A549 (cell line): Measurements from ENCODE around the gene CBX3. TPM values are rescaled to one million over a fixed set of nuclear protein-coding genes. Genes with fewer than 3 reads are reported as not detected.
"Not testable (repeated sequence)": the region's sequence is repeated elsewhere in the genome, so short reads cannot be mapped to it uniquely, and the experiment has no call there.

ENCODE experiments used
- ATAC-seq, 2 experiments: fragments of 200-7000 bp in 1 of 2; fragments of >200 bp in 1 of 2; cut with Nextera tagmentation in 1 of 2; cut with Tn5 transposase in 1 of 2; 3 replicates each; pipeline versions ENCODE4 v1.8.0 to v1.9.1; 2018 to 2020; ENCODE audit warnings: mild to moderate bottlenecking in 1 of 2, moderate library complexity in 1 of 2
- CTCF ChIA-PET: fragments of 300-600 bp; sonication (Branson Sonifier 250); formaldehyde crosslinking; extraction: SDS; loops from one replicate; lab custom pipeline; 2021; ENCODE audit warnings: antibody characterized with exemption, inconsistent platforms; lab: Yijun Ruan, JAX
- POLR2A ChIA-PET: fragments of 350-600 bp; formaldehyde crosslinking; extraction: SDS; loops from one replicate; lab custom pipeline; 2021; ENCODE audit warnings: antibody characterized with exemption, inconsistent platforms; lab: Yijun Ruan, JAX
- DNase-seq, 2 experiments: peaks; one replicate each; pipeline versions ENCODE4 v3.0.0 to v3.0.0-alpha.2; 2011 to 2016; ENCODE audit warnings: low read depth in 1 of 2, low spot score in 1 of 2
- FAIRE-seq: peaks from 2 replicates; lab custom pipeline; 2011; peaks lifted over from hg19 to GRCh38; lab: Jason Lieb, UNC
- H3K27ac ChIP-seq, 2 experiments: fragments of >200 bp; sonication (Bioruptor Twin); formaldehyde crosslinking; 3 replicates each; pipeline ENCODE4 v1.5.1; 2016 to 2017
- H3K4me1 ChIP-seq: fragments of >200 bp; sonication (Bioruptor Twin); formaldehyde crosslinking; 3 replicates; pipeline ENCODE4 v1.6.1; 2016
- H3K4me2 ChIP-seq: fragments of >200 bp; sonication (Bioruptor Twin); formaldehyde crosslinking; 3 replicates; pipeline ENCODE4 v1.6.1; 2016
- H3K4me3 ChIP-seq: fragments of >200 bp; sonication (Bioruptor Twin); formaldehyde crosslinking; 3 replicates; pipeline ENCODE4 v1.5.1; 2016
- H3K9me3 ChIP-seq: fragments of >200 bp; sonication (Bioruptor Twin); formaldehyde crosslinking; 3 replicates; pipeline ENCODE4 v1.6.1; 2016
- BCL3 ChIP-seq: fragments of >200 bp; sonication (Bioruptor Twin); formaldehyde crosslinking; IDR thresholded peaks from 3 replicates; pipeline ENCODE4 v1.6.1; 2016
- E2F6 ChIP-seq: IDR thresholded peaks from 2 replicates; pipeline ENCODE4 v1.6.1; 2012; ENCODE audit warnings: low read depth, borderline replicate concordance
- ESRRA ChIP-seq: fragments of 150-350 bp; IDR thresholded peaks from 2 replicates; pipeline ENCODE4 v1.6.1; 2014; ENCODE audit warnings: mild to moderate bottlenecking, low read length, borderline replicate concordance
- GATA3 ChIP-seq: IDR thresholded peaks from 2 replicates; pipeline ENCODE4 v1.6.1; 2012; ENCODE audit warnings: borderline replicate concordance
- HDAC2 ChIP-seq: fragments of 200-600 bp; sonication (generic); IDR thresholded peaks from 2 replicates; pipeline ENCODE4 v1.6.1; 2016
- HEYL ChIP-seq: fragments of 250-450 bp; sonication (Bioruptor Pico); IDR thresholded peaks from 2 replicates; pipeline ENCODE4 v1.8.0; 2021; ENCODE audit warnings: mild to moderate bottlenecking, moderate library complexity
- HMGXB4 ChIP-seq: fragments of 250-450 bp; sonication (Bioruptor Pico); IDR thresholded peaks from 2 replicates; pipeline ENCODE4 v1.5.0; 2021; ENCODE audit warnings: mild to moderate bottlenecking, moderate library complexity, borderline replicate concordance
- JUN ChIP-seq, 2 experiments: fragments of >200 bp; sonication (Bioruptor Twin); formaldehyde crosslinking; IDR thresholded peaks; 2 replicates in 1 of 2; 3 replicates in 1 of 2; pipeline ENCODE4 v1.6.1; 2016 to 2017
- JUNB ChIP-seq: fragments of >200 bp; sonication (Bioruptor Twin); formaldehyde crosslinking; IDR thresholded peaks from 2 replicates; pipeline ENCODE4 v1.6.1; 2016
- KDM1A ChIP-seq: fragments of 200-600 bp; sonication (generic); IDR thresholded peaks from 2 replicates; pipeline ENCODE4 v1.6.1; 2016; ENCODE audit warnings: low read depth, mild to moderate bottlenecking
- NFE2L2 ChIP-seq: fragments of 150-350 bp; conservative IDR thresholded peaks from 2 replicates; pipeline ENCODE4 v1.6.1; 2014; ENCODE audit warnings: low read length
- PBX3 ChIP-seq: IDR thresholded peaks from 2 replicates; pipeline ENCODE4 v1.6.1; 2012
- REST ChIP-seq: fragments of 200-600 bp; sonication (generic); IDR thresholded peaks from 2 replicates; pipeline ENCODE4 v1.6.1; 2016; ENCODE audit warnings: antibody characterized with exemption, mild to moderate bottlenecking, moderate library complexity
- RNF2 ChIP-seq: fragments of 200-600 bp; sonication (generic); IDR thresholded peaks from 2 replicates; pipeline ENCODE4 v1.6.1; 2016; ENCODE audit warnings: low read depth, mild to moderate bottlenecking, antibody characterized with exemption, moderate library complexity, borderline replicate concordance
- TFCP2L1 ChIP-seq: fragments of 250-450 bp; sonication (Bioruptor Pico); IDR thresholded peaks from 2 replicates; pipeline ENCODE4 v1.5.0; 2021; ENCODE audit warnings: mild to moderate bottlenecking
- ZSCAN20 ChIP-seq: fragments of 250-450 bp; sonication (Bioruptor Pico); IDR thresholded peaks from 2 replicates; pipeline ENCODE4 v1.8.0; 2022; ENCODE audit warnings: mild to moderate bottlenecking, moderate library complexity
- WGBS: methylation state at CpG from one replicate; pipeline ENCODE4 v1.1.6; 2017; ENCODE audit errors: missing lambda C conversion rate; 5-methylcytosine and 5-hydroxymethylcytosine counted together
- polyA plus RNA-seq, 4 experiments: library from polyadenylated mRNA; depleted of rRNA in 3 of 4; stranded (reverse); fragments of >200 nt; fragmentation: RNase III in 1 of 4; extraction: RNeasy Plus Mini Kit Qiagen cat#74134 plus additional on column Dnase treatment in 1 of 4; gene quantifications; 2 replicates in 3 of 4; 3 replicates in 1 of 4; pipeline ENCODE4 v1.2.3, GENCODE V29; 2011 to 2017

Gene CBX3
- polyA plus RNA-seq, 2 of the 4 experiments (the other 2 are of a cell fraction), result 275 to 288 TPM

GRCh38 chr7:26163804-26164203 is 37.7 kb upstream of the CBX3 start:
- POLR2A ChIA-PET, H3K4me3 ChIP-seq, FAIRE-seq, H3K4me2 ChIP-seq, DNase-seq, CTCF ChIA-PET, H3K9me3 ChIP-seq, H3K4me1 ChIP-seq, H3K27ac ChIP-seq, ATAC-seq: not testable (repeated sequence)
- no CpG with 5 or more reads among the region's 1 CpG for WGBS
- peak; percentile 41; the same call in 1 of the 2 replicates for TF ChIP-seq KDM1A

- FAIRE-seq (no peak), DNase-seq (no peak), ATAC-seq (no peak)
- TF ChIP-seq REST (no peak), TFCP2L1 (CRISPR knock-in tag) (no peak), HMGXB4 (CRISPR knock-in tag) (no peak), JUN (IDR thresholded peaks at IDR 0.05) (no peak), HEYL (no peak), BCL3 (no peak), HDAC2 (no peak), PBX3 (no peak), ESRRA (no peak), NFE2L2 (no peak), JUNB (no peak), KDM1A (no peak), RNF2 (no peak), ZSCAN20 (CRISPR knock-in tag) (no peak), GATA3 (no peak), E2F6 (no peak)
- H3K27ac ChIP-seq, result no peak overlapping the region
- ChIA-PET CTCF (interaction anchor here (1.3 to 2.5 kb wide), 3 partner anchors 10 to 87 kb away, joined by 4 to 14 read pairs (median 6); no protein-coding TSS in a partner anchor), POLR2A (interaction anchor here (0.8 to 1.2 kb wide), 3 partner anchors 9 to 34 kb away, joined by 3 to 5 read pairs (median 3); no protein-coding TSS in a partner anchor)
- no peaks in the 10 kb centered on the region for H3K4me1 ChIP-seq
- no peaks in the 10 kb centered on the region for H3K9me3 ChIP-seq
- no peak overlapping the region for H3K4me2 ChIP-seq
- 90% methylated on average over 9 of the region's 9 CpGs for WGBS
- H3K4me3 ChIP-seq, result no peak overlapping the region
Observed at GRCh38 chr7:26165950-26166683, 35.4 kb upstream of the CBX3 start.
